ENCODE data around the gene IL20RA. TPM values are rescaled to one million over a fixed set of nuclear protein-coding genes. Genes with fewer than 3 reads are reported as not detected.

The IL20RA gene
- total RNA-seq, 4 donors from 2014 or later: 0.17 to 0.88 (median 0.38) TPM; not detected in 1

GRCh38 chr6:137005073-137005472 lies 39.7 kb downstream of the IL20RA start:
- TF ChIP-seq, protein P1, sequence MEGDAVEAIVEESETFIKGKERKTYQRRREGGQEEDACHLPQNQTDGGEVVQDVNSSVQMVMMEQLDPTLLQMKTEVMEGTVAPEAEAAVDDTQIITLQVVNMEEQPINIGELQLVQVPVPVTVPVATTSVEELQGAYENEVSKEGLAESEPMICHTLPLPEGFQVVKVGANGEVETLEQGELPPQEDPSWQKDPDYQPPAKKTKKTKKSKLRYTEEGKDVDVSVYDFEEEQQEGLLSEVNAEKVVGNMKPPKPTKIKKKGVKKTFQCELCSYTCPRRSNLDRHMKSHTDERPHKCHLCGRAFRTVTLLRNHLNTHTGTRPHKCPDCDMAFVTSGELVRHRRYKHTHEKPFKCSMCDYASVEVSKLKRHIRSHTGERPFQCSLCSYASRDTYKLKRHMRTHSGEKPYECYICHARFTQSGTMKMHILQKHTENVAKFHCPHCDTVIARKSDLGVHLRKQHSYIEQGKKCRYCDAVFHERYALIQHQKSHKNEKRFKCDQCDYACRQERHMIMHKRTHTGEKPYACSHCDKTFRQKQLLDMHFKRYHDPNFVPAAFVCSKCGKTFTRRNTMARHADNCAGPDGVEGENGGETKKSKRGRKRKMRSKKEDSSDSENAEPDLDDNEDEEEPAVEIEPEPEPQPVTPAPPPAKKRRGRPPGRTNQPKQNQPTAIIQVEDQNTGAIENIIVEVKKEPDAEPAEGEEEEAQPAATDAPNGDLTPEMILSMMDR (IDR thresholded peaks at IDR 0.05; ENCODE audit: low read depth): no peak

GRCh38 chr6:137002505-137002904 lies 42.3 kb downstream of the IL20RA start:
- TF ChIP-seq, protein P1 (IDR thresholded peaks at IDR 0.05; ENCODE audit: low read depth): no peak

GRCh38 chr6:137001977-137002302 lies 42.8 kb downstream of the IL20RA start:
- TF ChIP-seq, protein P1 (IDR thresholded peaks at IDR 0.05; ENCODE audit: low read depth): no peak

DNA sequence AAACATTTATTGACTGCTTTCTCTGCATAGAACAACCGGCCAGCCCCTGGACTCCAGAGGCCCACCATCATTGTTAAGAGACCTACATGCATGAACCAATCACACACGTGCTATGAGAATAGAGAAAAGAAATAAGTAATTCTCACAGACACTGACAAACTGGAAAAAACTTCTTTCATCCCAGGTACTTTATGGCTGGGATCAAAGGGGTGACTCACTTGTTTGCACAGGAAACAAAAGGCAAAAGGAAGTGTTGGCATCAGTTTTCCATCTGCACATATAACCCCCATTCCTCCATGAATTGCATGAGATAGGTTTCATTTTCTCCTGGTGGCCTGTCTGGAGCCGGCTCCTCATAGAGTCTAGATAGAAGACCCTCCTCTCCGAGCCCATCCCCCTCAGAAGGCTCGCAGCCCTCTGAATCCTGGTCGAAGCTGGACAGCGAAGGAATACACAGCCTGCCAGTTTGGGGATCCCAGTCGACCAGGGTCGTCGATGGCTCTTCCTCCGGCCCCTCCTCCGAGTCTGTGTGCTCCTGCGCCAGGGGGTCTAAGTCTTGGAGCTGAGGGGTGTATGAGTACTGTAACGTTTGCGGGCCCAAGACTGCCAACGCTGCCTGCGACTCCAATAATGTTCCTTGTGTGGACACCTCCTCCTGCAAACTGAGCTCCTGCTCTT lies 43.3 kb downstream of the IL20RA start:
- TF ChIP-seq, protein P1 (IDR thresholded peaks at IDR 0.05; ENCODE audit: low read depth): no peak

GRCh38 chr6:137000825-137001224 lies 43.9 kb downstream of the IL20RA start:
- TF ChIP-seq, protein P1 (IDR thresholded peaks at IDR 0.05; ENCODE audit: low read depth): no peak

GRCh38 chr6:136995521-136995920 lies 49.2 kb downstream of the IL20RA start:
- TF ChIP-seq, protein P1 (IDR thresholded peaks at IDR 0.05; ENCODE audit: low read depth): no peak

DNA sequence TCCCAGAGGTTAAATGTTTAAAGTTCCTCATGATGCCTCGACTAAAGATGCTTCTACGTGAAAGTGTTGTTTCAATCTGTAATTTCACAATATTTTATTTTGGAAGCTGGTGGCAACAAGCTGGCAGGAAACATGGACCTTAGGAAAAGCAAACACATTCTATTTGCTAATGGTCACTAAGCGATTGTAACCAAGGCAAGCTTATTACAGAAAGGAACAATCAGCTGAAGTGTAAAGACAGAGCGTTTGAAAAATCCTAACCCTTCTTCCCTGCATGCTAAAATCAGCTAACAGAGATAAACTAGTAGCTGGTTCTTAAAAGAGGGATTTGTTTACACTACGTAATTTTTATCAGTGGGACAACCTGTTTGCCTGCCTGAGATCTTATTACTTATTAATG lies 50.0 kb downstream of the IL20RA start:
- TF ChIP-seq, protein P1 (IDR thresholded peaks at IDR 0.05; ENCODE audit: low read depth): no peak
